Middle frontal gyrus (tissue), 1 donor: ENCODE results near the gene ARL10.
A peak's percentile ranks its signal among the peaks of the same experiment; 100 is the strongest.

Experiments
- DNase-seq: peaks from one replicate; pipeline ENCODE4 v3.0.0-alpha.2; 2015; ENCODE audit warnings: low spot score; ENCODE audit errors: extremely low spot score

ARL10 gene

DNA sequence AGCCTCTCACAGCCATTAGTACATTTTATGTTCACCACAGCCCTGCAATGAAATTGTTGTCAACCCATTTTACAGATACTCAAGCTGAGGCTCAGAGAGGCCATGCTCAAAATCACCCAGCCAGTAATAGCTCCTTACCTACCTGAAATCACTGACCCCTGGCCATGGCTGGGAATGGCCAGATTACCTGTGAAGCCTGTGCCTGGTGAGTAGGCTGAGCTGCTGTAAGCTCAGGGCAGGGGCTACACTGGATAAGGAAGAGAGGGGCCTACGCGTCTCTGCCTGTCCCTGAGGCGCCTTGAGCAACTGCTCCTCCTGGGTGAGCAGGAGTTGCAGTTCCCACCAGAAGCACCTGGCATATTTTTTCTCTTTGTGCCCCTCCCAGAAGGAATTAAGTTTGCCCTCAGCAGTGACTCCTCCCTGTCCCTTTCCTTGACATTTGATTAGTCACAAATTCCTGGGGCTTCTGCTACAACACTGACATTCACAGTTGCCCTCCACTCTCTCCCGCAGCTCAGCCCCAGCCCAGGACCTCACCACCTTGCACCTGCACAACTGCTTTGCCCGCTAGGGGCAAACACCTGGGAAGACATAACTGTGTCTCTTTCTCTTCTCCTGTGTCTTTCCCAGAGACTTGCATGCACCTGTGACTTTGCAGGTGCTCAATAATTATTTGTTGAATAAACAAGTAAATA is 45.3 kb downstream of the ARL10 start:
- no peak for DNase-seq

DNA sequence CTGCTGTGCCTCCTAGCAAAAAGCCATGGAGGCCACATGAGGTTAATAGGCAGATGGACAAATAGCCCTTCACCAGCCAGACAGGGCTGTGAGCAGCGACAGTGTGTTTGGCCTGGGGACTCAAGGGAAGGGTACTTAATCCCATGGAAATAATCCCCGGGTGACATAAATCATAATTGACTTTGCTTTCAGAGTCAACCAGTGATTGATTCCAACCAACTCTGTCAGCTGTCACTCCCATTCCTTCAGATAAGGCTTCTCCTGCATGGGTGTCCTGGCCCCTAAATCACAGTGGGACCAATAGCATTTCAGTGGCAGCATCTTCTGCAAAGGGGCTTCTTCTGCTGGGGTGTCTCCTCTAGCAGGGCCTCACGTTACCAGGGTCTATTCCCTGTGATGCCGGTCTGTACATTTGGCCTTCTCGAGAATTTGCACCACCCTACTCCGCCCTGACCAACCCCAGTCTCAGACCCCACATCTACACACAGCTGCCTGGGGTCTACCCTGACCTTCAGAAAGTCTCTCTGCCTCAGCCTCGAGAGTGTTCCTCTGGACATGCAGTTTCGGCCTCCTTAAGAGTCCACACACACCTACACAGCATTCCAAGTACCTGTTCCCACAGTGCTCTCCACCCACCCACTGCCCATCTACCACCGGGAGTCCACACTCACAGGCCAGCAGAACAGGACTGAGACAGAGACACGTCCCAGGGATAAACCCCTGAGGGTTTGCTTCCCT is 47.4 kb downstream of the ARL10 start:
- DNase-seq, result no peak

GRCh38 chr5:176413255-176413565 is 47.9 kb downstream of the ARL10 start:
- DNase-seq, result no peak

- DNase-seq, result no peak
Measured at GRCh38 chr5:176413709-176414191, 48.5 kb downstream of the ARL10 start.

GRCh38 chr5:176414704-176415103 is 49.4 kb downstream of the ARL10 start:
- no peak for DNase-seq

GRCh38 chr5:176415240-176415951 is 50.1 kb downstream of the ARL10 start:
- DNase-seq, result no peak

DNA sequence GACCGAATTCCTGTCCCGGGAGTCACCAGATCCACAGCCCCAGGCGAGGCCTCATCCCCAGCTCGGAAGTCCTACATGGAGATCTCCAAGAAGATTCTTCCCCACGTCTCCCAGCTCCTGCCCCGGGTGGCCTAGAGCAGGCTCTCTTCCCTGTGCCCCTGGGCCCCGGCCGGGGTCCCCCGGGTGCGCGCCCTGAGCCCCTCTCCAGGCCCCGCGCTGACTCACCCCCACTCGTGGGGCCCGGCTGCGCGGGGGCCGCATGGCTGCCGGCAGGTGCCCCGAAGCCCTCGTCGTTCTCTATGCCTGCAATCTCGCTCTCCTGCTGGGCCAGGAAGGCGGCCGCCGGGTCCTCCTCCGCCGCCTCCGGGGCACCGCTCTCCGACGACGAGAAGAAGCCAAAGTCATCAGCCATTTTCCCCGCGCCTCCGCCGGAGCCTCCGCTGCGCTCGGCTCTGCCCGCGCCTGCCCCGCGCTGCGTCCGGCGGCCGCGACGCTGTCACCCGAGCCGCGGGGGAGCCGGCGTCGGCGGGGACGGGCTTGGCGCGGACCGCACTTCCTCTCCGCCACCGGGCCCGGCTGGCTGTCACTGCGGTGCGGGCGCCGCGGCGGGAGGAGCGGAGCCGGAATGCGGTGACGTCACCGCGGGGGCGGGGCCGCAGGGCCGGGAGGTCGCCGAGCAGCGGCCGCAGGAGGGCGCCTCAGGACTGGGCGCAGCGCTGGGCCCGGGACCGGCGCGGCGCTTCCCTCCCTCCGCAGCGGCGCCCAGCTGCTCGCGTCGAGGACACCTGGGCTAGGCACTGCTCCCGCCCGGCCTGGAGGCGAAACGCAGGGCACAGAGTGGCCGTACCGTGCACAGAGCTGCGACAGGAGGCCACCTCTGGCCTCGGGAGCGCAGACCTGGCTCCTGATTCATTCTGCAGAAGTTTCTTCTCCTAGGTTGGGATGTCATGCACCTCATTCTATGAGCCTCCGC is 51.0 kb downstream of the ARL10 start, which contains the start of gene CLTB:
CLTB (minus strand) TSS at position 588 of the 973 bp plus-strand sequence; CDS start at position 412, 176 bp downstream.
- peak; percentile 82 for DNase-seq

DNA sequence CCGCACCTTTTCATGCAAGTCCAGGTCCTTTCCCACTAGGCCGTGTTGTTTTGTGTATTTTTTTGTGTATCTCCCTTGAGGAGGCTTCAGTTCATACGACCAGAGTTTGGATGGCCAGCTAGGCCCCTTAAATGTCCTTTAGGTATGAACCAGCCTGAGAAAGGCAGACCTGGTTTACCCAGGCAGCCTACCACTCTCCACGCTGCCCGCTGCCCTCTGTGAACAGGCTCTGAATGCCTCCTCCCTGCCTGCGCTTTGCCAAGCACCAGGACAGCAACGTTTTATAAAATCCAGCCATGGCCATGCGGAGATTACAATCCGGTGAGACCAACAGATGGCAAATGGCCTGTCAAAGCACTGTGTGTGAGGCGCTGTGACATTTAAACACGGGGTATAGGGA is 51.7 kb downstream of the ARL10 start:
- DNase-seq, result no peak

GRCh38 chr5:176418251-176418650 is 53.0 kb downstream of the ARL10 start:
- no peak for DNase-seq

- no peak for DNase-seq
Measured at GRCh38 chr5:176420086-176420485, 54.8 kb downstream of the ARL10 start.

DNA sequence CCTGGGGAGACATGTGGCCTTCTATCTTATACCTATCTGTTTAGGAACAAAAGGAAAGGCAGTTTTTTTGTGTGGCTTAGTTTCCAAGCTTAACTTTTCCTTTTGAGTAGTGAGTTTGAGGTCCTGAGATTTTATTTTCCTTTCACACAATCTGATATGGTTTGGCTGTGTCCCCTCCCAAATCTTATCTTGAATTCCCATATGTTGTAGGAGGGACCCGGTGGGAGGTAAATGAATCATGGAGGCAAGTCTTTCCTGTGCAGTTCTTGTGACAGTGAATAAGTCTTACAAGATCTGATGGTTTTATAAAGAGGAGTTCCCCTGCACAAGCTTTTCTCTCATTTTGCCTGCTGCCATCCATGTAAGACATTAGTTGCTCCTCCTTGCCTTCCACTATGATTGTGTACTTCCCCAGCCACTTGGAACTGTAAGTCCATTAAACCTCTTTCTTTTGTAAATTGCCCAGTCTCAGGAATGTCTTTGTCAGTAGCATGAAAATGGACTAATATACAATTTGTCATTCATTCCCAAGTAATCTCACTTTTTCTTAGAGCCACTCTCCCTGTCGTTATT is 55.8 kb downstream of the ARL10 start:
- no peak for DNase-seq

DNA sequence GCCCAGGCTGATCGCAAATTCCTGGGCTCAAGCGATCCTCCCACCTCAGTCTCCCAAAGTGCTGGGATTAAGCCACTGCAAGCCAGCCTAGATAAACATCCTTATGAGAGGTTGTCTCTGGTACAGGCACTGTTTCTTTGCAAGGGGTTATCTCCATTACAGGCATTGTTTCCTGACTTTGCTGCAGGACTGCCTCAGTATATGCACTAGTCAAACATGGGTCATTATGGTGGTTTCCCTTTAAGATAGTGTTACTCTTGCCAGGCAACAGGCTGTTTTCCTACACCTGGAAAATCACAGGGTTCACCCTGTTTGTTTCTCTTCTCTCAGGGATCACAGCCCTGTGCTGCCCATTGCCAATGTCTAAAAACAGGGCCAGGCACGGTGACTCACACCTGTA is 58.9 kb downstream of the ARL10 start:
- DNase-seq, result no peak

GRCh38 chr5:176425138-176425537 is 59.9 kb downstream of the ARL10 start:
- no peak for DNase-seq

DNA sequence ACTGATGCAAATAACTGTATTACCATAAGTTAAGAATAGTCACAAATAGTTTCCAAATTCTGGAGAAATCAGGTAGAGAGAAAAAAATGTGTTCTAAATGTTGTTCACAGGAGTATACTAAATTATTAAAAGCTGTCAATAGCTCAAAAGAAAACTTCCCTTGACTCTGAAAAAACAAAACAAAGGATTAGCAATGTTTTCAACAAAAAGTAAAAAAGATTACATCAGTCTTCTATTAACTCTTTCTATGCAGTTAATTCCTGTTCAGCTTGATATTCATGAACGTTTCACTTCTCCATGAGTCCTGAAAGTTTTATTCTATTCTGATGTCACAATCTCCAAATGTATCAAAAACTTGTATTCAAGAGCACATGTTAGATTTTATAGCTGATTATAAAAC is 60.5 kb downstream of the ARL10 start:
- DNase-seq, result no peak

- DNase-seq, result no peak
Measured at GRCh38 chr5:176426876-176427275, 61.6 kb downstream of the ARL10 start.

DNA sequence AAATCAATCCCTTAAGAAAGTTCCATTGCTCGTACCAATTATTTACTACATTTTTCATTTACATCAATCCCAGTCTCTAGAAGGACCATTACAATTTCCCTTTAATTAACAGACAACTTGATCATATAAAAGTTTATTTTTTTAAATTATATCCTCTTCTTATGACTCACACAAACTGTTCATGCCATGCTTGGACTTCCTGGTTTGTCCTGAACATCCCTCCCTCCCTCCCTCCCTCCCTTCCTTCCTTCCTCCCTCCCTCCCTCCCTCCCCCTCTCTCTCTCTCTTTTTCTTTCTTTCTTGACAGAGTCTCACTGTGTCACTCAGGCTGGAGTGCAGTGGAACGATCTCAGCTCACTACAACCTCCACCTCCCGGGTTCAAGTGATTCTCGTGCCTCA is 62.7 kb downstream of the ARL10 start:
- DNase-seq, result no peak

GRCh38 chr5:176429972-176430371 is 64.7 kb downstream of the ARL10 start:
- no peak for DNase-seq
